ENCODE measurements around the gene HLA-DOA. TPM values are rescaled to one million over a fixed set of nuclear protein-coding genes. Genes with fewer than 3 reads are reported as not detected.
A peak's percentile ranks its signal among the peaks of the same experiment; 100 is the strongest.

Gene HLA-DOA
- total RNA-seq, 1 donor from 2014 or later = 4.1 TPM

DNA sequence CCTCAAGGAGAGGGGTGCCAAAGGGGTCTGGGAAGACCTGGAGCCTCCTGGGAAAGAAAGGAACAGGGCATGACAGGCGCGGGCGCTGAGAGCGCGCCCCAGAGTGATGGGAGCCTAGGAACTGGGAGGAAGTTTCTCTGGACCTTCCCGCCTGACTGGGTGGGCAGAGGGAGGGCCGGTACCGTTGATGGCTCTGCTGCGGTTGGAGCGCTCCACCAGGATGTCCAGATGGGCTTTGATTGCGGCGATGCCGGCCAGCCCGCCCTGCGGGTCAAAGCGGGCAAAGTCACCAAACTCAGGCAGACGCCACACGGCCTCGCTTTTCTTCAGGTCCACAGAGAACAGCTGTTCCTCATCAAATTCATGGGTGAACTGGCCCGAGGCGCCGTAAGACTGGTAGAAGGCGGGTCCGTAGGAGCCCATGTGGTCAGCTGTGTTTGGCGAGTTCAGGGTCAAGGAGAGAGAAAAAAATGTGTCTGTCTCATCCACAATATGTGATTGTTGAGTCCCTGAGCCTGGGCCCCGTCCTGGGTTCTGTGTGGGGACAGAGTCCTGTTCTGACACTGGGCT is 1.5 kb downstream of the HLA-DOA start:
- H3K27ac Mint-ChIP-seq = no peak overlapping the region
- no peaks in the 10 kb centered on the region for H3K36me3 Mint-ChIP-seq (ENCODE audit: insufficient read depth)

DNA sequence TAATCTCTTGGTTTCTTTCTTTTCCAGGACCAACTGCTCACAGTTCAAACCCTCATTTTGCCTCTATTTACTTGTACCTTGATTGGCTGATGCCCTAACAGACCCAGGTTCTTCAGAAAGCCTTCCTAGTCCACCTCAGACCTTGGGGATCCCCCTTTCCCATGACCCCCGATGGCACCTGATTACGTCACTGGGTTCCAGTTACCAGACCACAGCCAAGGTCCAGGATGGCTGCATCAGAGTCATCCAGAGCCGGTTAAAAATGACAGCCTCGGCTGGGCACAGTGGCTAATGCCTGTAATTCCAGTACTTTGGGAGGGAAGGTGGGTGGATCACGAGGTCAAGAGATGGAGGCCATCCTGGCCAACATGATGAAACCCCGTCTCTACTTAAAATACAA is 4.5 kb downstream of the HLA-DOA start:
- no peak for DNase-seq (ENCODE audit: low spot score, unreplicated experiment)
- H3K9me3 Mint-ChIP-seq (ENCODE audit: low read depth) = no peaks in the 10 kb centered on the region
- H3K4me3 Mint-ChIP-seq (ENCODE audit: low read depth) = no peak overlapping the region
- no peak overlapping the region for H3K27ac Mint-ChIP-seq
- H3K36me3 Mint-ChIP-seq (ENCODE audit: insufficient read depth) = no peaks in the 10 kb centered on the region
- H3K27me3 Mint-ChIP-seq = peaks cover 45% of the 10 kb centered on the region
- TF ChIP-seq, protein P1, sequence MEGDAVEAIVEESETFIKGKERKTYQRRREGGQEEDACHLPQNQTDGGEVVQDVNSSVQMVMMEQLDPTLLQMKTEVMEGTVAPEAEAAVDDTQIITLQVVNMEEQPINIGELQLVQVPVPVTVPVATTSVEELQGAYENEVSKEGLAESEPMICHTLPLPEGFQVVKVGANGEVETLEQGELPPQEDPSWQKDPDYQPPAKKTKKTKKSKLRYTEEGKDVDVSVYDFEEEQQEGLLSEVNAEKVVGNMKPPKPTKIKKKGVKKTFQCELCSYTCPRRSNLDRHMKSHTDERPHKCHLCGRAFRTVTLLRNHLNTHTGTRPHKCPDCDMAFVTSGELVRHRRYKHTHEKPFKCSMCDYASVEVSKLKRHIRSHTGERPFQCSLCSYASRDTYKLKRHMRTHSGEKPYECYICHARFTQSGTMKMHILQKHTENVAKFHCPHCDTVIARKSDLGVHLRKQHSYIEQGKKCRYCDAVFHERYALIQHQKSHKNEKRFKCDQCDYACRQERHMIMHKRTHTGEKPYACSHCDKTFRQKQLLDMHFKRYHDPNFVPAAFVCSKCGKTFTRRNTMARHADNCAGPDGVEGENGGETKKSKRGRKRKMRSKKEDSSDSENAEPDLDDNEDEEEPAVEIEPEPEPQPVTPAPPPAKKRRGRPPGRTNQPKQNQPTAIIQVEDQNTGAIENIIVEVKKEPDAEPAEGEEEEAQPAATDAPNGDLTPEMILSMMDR (IDR thresholded peaks at IDR 0.05; ENCODE audit: unreplicated experiment) = no peak
- peaks cover 9% of the 10 kb centered on the region for H3K4me1 Mint-ChIP-seq (ENCODE audit: low read depth)

More for the DNA sequence above, 1.5 kb downstream of the HLA-DOA start:
- Mint-ChIP-seq H3K9me3 (ENCODE audit: low read depth) (no peaks in the 10 kb centered on the region), H3K4me1 (ENCODE audit: low read depth) (peaks cover 8% of the 10 kb centered on the region), H3K4me3 (ENCODE audit: low read depth) (no peak overlapping the region), H3K27me3 (peaks cover 30% of the 10 kb centered on the region)
- DNase-seq (ENCODE audit: low spot score, unreplicated experiment) = no peak
- TF ChIP-seq, protein P1 (IDR thresholded peaks at IDR 0.05; ENCODE audit: unreplicated experiment) = no peak

DNA sequence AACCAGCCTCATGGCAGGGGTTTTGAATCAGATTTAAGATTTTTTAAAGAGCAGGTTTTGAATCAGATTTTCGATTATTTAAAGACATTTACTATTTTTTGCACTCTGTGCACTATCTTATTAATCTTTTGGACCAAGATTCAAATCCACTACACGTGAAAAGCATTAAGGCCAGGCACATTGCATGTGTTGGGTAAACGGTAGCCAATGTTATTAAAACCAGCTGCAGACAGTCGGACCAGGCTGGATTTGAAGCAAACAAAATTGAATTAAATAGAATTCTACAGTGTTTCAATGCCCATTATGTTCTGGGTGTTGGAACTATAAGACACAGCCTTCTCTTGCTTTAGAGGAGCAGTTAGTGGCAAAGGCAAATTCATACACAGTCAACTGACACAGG is 7.7 kb downstream of the HLA-DOA start:
- peaks cover 1% of the 10 kb centered on the region for H3K4me1 Mint-ChIP-seq (ENCODE audit: low read depth)
- TF ChIP-seq, protein P1 (IDR thresholded peaks at IDR 0.05; ENCODE audit: unreplicated experiment) = no peak
- no peak overlapping the region for H3K27ac Mint-ChIP-seq
- H3K4me3 Mint-ChIP-seq (ENCODE audit: low read depth) = no peak overlapping the region
- DNase-seq (ENCODE audit: low spot score, unreplicated experiment) = no peak
- peaks cover 45% of the 10 kb centered on the region for H3K27me3 Mint-ChIP-seq
- H3K9me3 Mint-ChIP-seq (ENCODE audit: low read depth) = no peaks in the 10 kb centered on the region
- no peaks in the 10 kb centered on the region for H3K36me3 Mint-ChIP-seq (ENCODE audit: insufficient read depth)

DNA sequence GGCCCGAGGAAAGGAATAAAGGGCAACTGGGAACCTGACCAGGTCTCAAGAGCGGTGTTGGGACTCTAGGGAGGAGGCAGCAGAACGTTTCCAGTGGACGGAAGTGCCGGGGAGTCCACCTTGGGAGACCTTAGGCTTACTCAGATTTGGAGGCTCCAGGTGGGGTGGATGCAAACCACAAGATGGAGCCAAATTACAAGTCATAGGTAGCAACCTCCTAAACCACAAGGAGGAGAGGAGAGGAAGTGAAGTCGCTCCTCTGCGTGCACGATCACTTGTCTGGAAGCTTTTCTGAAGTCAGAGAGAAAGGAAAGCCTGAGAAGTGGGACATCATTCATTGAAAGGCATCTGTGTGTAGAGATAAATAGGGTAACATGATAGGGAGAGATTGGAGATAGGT is 9.3 kb downstream of the HLA-DOA start:
- no peaks in the 10 kb centered on the region for H3K36me3 Mint-ChIP-seq (ENCODE audit: insufficient read depth)
- no peak overlapping the region for H3K27ac Mint-ChIP-seq
- H3K4me1 Mint-ChIP-seq (ENCODE audit: low read depth) = peaks cover 1% of the 10 kb centered on the region
- H3K27me3 Mint-ChIP-seq = peaks cover 54% of the 10 kb centered on the region
- no peak for DNase-seq (ENCODE audit: low spot score, unreplicated experiment)
- no peak overlapping the region for H3K4me3 Mint-ChIP-seq (ENCODE audit: low read depth)
- TF ChIP-seq, protein P1 (IDR thresholded peaks at IDR 0.05; ENCODE audit: unreplicated experiment) = peak; percentile 62
- no peaks in the 10 kb centered on the region for H3K9me3 Mint-ChIP-seq (ENCODE audit: low read depth)

DNA sequence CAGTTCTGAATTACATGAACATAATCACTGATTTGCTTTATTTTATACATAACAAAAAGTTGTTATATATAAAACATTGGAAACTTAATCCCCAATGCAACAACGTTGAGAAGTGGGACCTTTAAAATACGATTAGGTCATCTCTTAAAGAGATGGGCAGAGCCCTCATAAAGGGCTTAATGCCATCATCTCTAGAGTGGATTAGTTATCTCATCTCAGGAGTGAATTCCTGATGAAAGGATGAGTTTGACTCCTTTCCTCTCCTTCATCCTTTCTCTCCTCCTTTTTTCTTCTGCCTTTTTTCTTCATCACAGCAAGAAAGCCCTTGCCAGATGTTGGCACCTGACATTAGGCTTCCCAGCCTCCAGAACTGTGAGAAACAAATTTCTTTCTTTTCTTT is 13.9 kb downstream of the HLA-DOA start:
- Mint-ChIP-seq H3K36me3 (ENCODE audit: insufficient read depth) (no peaks in the 10 kb centered on the region), H3K27ac (no peak overlapping the region), H3K4me1 (ENCODE audit: low read depth) (peaks cover 7% of the 10 kb centered on the region), H3K9me3 (ENCODE audit: low read depth) (peaks cover 8% of the 10 kb centered on the region), H3K4me3 (ENCODE audit: low read depth) (no peak overlapping the region), H3K27me3 (peaks cover 31% of the 10 kb centered on the region)
- DNase-seq (ENCODE audit: low spot score, unreplicated experiment) = no peak
- TF ChIP-seq, protein P1 (IDR thresholded peaks at IDR 0.05; ENCODE audit: unreplicated experiment) = no peak

Data from progenitor cell of endocrine pancreas (in vitro differentiated cells).